Epithelial cell of proximal tubule (primary cell): Measurements from ENCODE around the gene ARMH4. TPM values are rescaled to one million over a fixed set of nuclear protein-coding genes. Genes with fewer than 3 reads are reported as not detected.

Experiments used
- DNase-seq: peaks from one replicate; pipeline ENCODE4 v3.0.0-alpha.2; 2011; ENCODE audit warnings: low read depth
- H3K4me3 ChIP-seq: 2 replicates; pipeline ENCODE4 v1.5.1; 2011; ENCODE audit warnings: low read depth, mild to moderate bottlenecking, low read length
- CTCF ChIP-seq: conservative IDR thresholded peaks from 2 replicates; pipeline ENCODE4 v1.5.1; 2012; ENCODE audit warnings: low read depth, mild to moderate bottlenecking, low read length
- total RNA-seq: library from RNA; depleted of rRNA; stranded (reverse); fragments of >200 nt; gene quantifications from 2 replicates; pipeline ENCODE4 v1.2.3, GENCODE V29; 2015

The ARMH4 gene
- 4.4 and 5.8 TPM in 2 replicates for total RNA-seq

GRCh38 chr14:58152014-58152857, at the start of gene ARMH4:
Gene ARMH4 (minus strand): TSS chr14:58152213. CDS start chr14:58139358, 12,855 bp downstream.
- no peak for DNase-seq
- TF ChIP-seq CTCF = no peak
- H3K4me3 ChIP-seq = peak within 1 kb of the TSS; percentile 89

GRCh38 chr14:58200846-58201245, 48.8 kb upstream of the ARMH4 start:
- no peak for TF ChIP-seq CTCF
- H3K4me3 ChIP-seq = peak overlapping the region; percentile 99
- no peak for DNase-seq

- no peak for TF ChIP-seq CTCF
- H3K4me3 ChIP-seq = peak overlapping the region; percentile 99
- DNase-seq = no peak
Measured at GRCh38 chr14:58200480-58200841, 48.4 kb upstream of the ARMH4 start.

- no peak for DNase-seq
- H3K4me3 ChIP-seq = peak within 1 kb of the TSS; percentile 99
- no peak for TF ChIP-seq CTCF
Measured at GRCh38 chr14:58199726-58200479, 47.9 kb upstream of the ARMH4 start, which contains the start of gene ACTR10. Gene ACTR10 (plus strand): TSS chr14:58200149. CDS start chr14:58200218, 69 bp downstream.

GRCh38 chr14:58198086-58198485, 46.1 kb upstream of the ARMH4 start:
- TF ChIP-seq CTCF = no peak
- H3K4me3 ChIP-seq = no peak overlapping the region
- DNase-seq = no peak

GRCh38 chr14:58196198-58196597, 44.2 kb upstream of the ARMH4 start:
- no peak for TF ChIP-seq CTCF
- H3K4me3 ChIP-seq = no peak overlapping the region
- no peak for DNase-seq
